ENCODE measurements around the gene MPRIP.

Gene MPRIP

GRCh38 chr17:17200311-17200710 lies 158.1 kb downstream of the MPRIP start:
- DNase-seq = no peak

- DNase-seq = no peak
Observed at GRCh38 chr17:17200831-17201230, 158.6 kb downstream of the MPRIP start.

GRCh38 chr17:17201271-17201670 lies 159.0 kb downstream of the MPRIP start:
- DNase-seq = no peak

GRCh38 chr17:17201907-17202306 lies 159.7 kb downstream of the MPRIP start:
- DNase-seq = no peak

- no peak for DNase-seq
Observed at GRCh38 chr17:17203173-17203730, 161.0 kb downstream of the MPRIP start.

- no peak for DNase-seq
Observed at GRCh38 chr17:17204041-17204591, 161.9 kb downstream of the MPRIP start.

GRCh38 chr17:17204635-17205231 lies 162.5 kb downstream of the MPRIP start:
- no peak for DNase-seq

GRCh38 chr17:17205368-17206123 lies 163.3 kb downstream of the MPRIP start:
- DNase-seq = peak; percentile 18

GRCh38 chr17:17206124-17206912 lies 164.1 kb downstream of the MPRIP start, which contains the start of gene PLD6:
PLD6 (minus strand) TSS chr17:17206333; CDS start chr17:17206286, 47 bp downstream.
- peak; percentile 21 for DNase-seq

GRCh38 chr17:17206913-17207335 lies 164.7 kb downstream of the MPRIP start:
- DNase-seq = no peak

GRCh38 chr17:17207998-17208397 lies 165.7 kb downstream of the MPRIP start:
- no peak for DNase-seq

- no peak for DNase-seq
Observed at GRCh38 chr17:17213775-17214174, 171.5 kb downstream of the MPRIP start.

GRCh38 chr17:17214646-17215436 lies 172.6 kb downstream of the MPRIP start:
- no peak for DNase-seq

- no peak for DNase-seq
Observed at GRCh38 chr17:17215575-17215974, 173.3 kb downstream of the MPRIP start.

GRCh38 chr17:17216236-17216635 lies 174.0 kb downstream of the MPRIP start:
- DNase-seq = no peak

GRCh38 chr17:17216776-17217175 lies 174.5 kb downstream of the MPRIP start:
- DNase-seq = no peak

GRCh38 chr17:17217995-17218394 lies 175.7 kb downstream of the MPRIP start:
- DNase-seq = no peak

- no peak for DNase-seq
Observed at GRCh38 chr17:17220529-17220928, 178.3 kb downstream of the MPRIP start.

GRCh38 chr17:17221329-17221728 lies 179.1 kb downstream of the MPRIP start:
- no peak for DNase-seq

GRCh38 chr17:17223736-17224135 lies 181.5 kb downstream of the MPRIP start:
- DNase-seq = no peak

- DNase-seq = no peak
Observed at GRCh38 chr17:17224137-17224536, 181.9 kb downstream of the MPRIP start.

GRCh38 chr17:17225901-17226300 lies 183.6 kb downstream of the MPRIP start:
- no peak for DNase-seq

All from DMS79 treated with DMSO at 0.1 percent for 48 hours (cell line).